Activated CD8-positive, alpha-beta memory T cell treated with anti-CD3 and anti-CD28 coated beads for 48 hours (primary cell): ENCODE data around the gene NUDT7.

ENCODE experiments used
- DNase-seq, 3 experiments: peaks; one replicate each; pipeline ENCODE4 v3.0.0-alpha.2; 2020; ENCODE audit warnings: low read depth in 2 of 3, low spot score in 2 of 3

NUDT7 gene

GRCh38 chr16:77775911-77776909, 53.9 kb downstream of the NUDT7 start:
- no peak for DNase-seq

GRCh38 chr16:77777745-77778144, 55.4 kb downstream of the NUDT7 start:
- DNase-seq: no peak

GRCh38 chr16:77780378-77780837, 58.1 kb downstream of the NUDT7 start:
- DNase-seq: no peak

- DNase-seq: no peak
These were observed 58.8 kb downstream of the NUDT7 start for GRCh38 chr16:77781091-77781490.

GRCh38 chr16:77782694-77783093, 60.4 kb downstream of the NUDT7 start:
- DNase-seq: no peak

GRCh38 chr16:77784441-77785372, 62.4 kb downstream of the NUDT7 start:
- DNase-seq: no peak

GRCh38 chr16:77785373-77785764, 63.1 kb downstream of the NUDT7 start:
- DNase-seq: no peak

- DNase-seq: no peak
These were observed 64.0 kb downstream of the NUDT7 start for GRCh38 chr16:77786186-77786847.

- no peak for DNase-seq
These were observed 65.1 kb downstream of the NUDT7 start for GRCh38 chr16:77787452-77787851.

GRCh38 chr16:77788181-77789084, 66.1 kb downstream of the NUDT7 start, which contains the start of gene VAT1L:
Gene VAT1L, plus strand, starts transcription at chr16:77788564. Its CDS starts 119 bp downstream, at chr16:77788683.
- DNase-seq: peak in 1 of 3 experiments; percentile 6

GRCh38 chr16:77789085-77790008, 67.0 kb downstream of the NUDT7 start:
- DNase-seq: no peak

GRCh38 chr16:77790009-77790372, 67.7 kb downstream of the NUDT7 start:
- DNase-seq: no peak

- DNase-seq: no peak
These were observed 68.6 kb downstream of the NUDT7 start for GRCh38 chr16:77790912-77791311.
